ENCODE measurements around the gene GBF1.

DNA sequence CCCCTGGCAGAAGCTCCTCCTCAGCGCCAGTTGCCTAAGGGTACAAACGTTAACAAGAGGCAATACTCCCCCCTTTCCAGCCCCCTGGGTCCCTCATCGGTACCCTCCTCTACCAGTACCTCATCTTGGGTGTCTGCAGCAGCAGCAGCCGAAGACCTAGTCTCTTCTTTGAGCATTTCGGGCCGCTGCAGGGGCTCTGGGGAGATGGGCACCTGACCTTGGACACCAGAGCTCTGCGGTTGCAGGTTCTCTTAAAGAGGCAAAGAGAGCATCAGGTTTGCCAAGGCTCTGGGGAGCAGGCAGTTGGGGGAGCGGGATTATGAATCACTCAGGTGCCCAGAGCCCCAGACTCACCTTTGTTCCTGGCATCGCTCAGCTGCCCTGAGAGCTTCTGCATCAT is 178.8 kb downstream of the GBF1 start:
- TF ChIP-seq L3MBTL2 (conservative IDR thresholded peaks at IDR 0.05) (no peak), LEF1 (IDR thresholded peaks at IDR 0.05; ENCODE audit: borderline replicate concordance) (no peak), SP1 (IDR thresholded peaks at IDR 0.05) (no peak), BHLHE40 (IDR thresholded peaks at IDR 0.05; ENCODE audit: borderline replicate concordance) (no peak), FOXM1 (IDR thresholded peaks at IDR 0.05; ENCODE audit: borderline replicate concordance) (no peak), ELF4 (IDR thresholded peaks at IDR 0.05) (no peak), ZNF384 (IDR thresholded peaks at IDR 0.05) (no peak), FOXK2 (IDR thresholded peaks at IDR 0.05) (no peak)
